ENCODE data around the gene LTO1.

LTO1 gene

GRCh38 chr11:69654001-69654659 lies 21.0 kb downstream of the LTO1 start:
- Histone ChIP-seq H3K27ac (no peak overlapping the region), H3K4me3 (ENCODE audit: low read depth, low read length) (no peak overlapping the region), H3K27me3 (replicated peaks) (no peaks in the 10 kb centered on the region), H3K36me3 (replicated peaks) (peaks cover 48% of the 10 kb centered on the region)
- no peak for TF ChIP-seq CTCF (IDR thresholded peaks at IDR 0.05; ENCODE audit: low read depth, low read length, missing control alignments)
- in situ Hi-C loops (cut with HindIII; ENCODE audit: low pct_ligation_motif_present, low sequenced_read_pairs), result loop anchor here (25.0 kb wide), 1 partner anchor 542 kb away; no protein-coding TSS in a partner anchor
- no peak for DNase-seq

GRCh38 chr11:69653406-69653960 lies 21.7 kb downstream of the LTO1 start:
- H3K27me3 ChIP-seq (replicated peaks), result no peaks in the 10 kb centered on the region
- peaks cover 54% of the 10 kb centered on the region for H3K36me3 ChIP-seq (replicated peaks)
- no peak for DNase-seq
- in situ Hi-C loops (cut with HindIII; ENCODE audit: low pct_ligation_motif_present, low sequenced_read_pairs), result loop anchor here (25.0 kb wide), 1 partner anchor 541 kb away; no protein-coding TSS in a partner anchor
- no peak overlapping the region for H3K4me3 ChIP-seq (ENCODE audit: low read depth, low read length)
- TF ChIP-seq CTCF (IDR thresholded peaks at IDR 0.05; ENCODE audit: low read depth, low read length, missing control alignments), result no peak
- H3K27ac ChIP-seq, result no peak overlapping the region

GRCh38 chr11:69652999-69653398 lies 22.2 kb downstream of the LTO1 start:
- H3K27me3 ChIP-seq (replicated peaks), result no peaks in the 10 kb centered on the region

GRCh38 chr11:69651834-69652620 lies 23.1 kb downstream of the LTO1 start:
- Histone ChIP-seq H3K27me3 (replicated peaks) (no peaks in the 10 kb centered on the region), H3K27ac (no peak overlapping the region), H3K4me3 (ENCODE audit: low read depth, low read length) (no peak overlapping the region), H3K36me3 (replicated peaks) (peaks cover 69% of the 10 kb centered on the region)
- no peak for DNase-seq
- no peak for TF ChIP-seq CTCF (IDR thresholded peaks at IDR 0.05; ENCODE audit: low read depth, low read length, missing control alignments)
- in situ Hi-C loops (cut with HindIII; ENCODE audit: low pct_ligation_motif_present, low sequenced_read_pairs), result loop anchor here (25.0 kb wide), 1 partner anchor 540 kb away; no protein-coding TSS in a partner anchor

More at GRCh38 chr11:69652999-69653398, 22.2 kb downstream of the LTO1 start:
- Histone ChIP-seq H3K27ac (no peak overlapping the region), H3K36me3 (replicated peaks) (peaks cover 59% of the 10 kb centered on the region), H3K4me3 (ENCODE audit: low read depth, low read length) (no peak overlapping the region)
- in situ Hi-C loops (cut with HindIII; ENCODE audit: low pct_ligation_motif_present, low sequenced_read_pairs), result loop anchor here (25.0 kb wide), 1 partner anchor 541 kb away; no protein-coding TSS in a partner anchor
- DNase-seq, result no peak
- no peak for TF ChIP-seq CTCF (IDR thresholded peaks at IDR 0.05; ENCODE audit: low read depth, low read length, missing control alignments)

GRCh38 chr11:69650832-69651344 lies 24.3 kb downstream of the LTO1 start:
- no peak for DNase-seq
- Histone ChIP-seq H3K4me3 (ENCODE audit: low read depth, low read length) (no peak overlapping the region), H3K27me3 (replicated peaks) (no peaks in the 10 kb centered on the region), H3K36me3 (replicated peaks) (peaks cover 80% of the 10 kb centered on the region), H3K27ac (no peak overlapping the region)
- TF ChIP-seq CTCF (IDR thresholded peaks at IDR 0.05; ENCODE audit: low read depth, low read length, missing control alignments), result no peak
- in situ Hi-C loops (cut with HindIII; ENCODE audit: low pct_ligation_motif_present, low sequenced_read_pairs), result loop anchor here (25.0 kb wide), 1 partner anchor 539 kb away; no protein-coding TSS in a partner anchor

Data from brain microvascular endothelial cell (primary cell).